ENCODE data around the gene MROH2B.

MROH2B gene

GRCh38 chr5:40973364-40974004 is 97.7 kb downstream of the MROH2B start:
- Histone ChIP-seq H3K27me3 (no peaks in the 10 kb centered on the region), H3K9me3 (no peaks in the 10 kb centered on the region), H3K27ac (no peak overlapping the region), H3K4me3 (no peak overlapping the region), H3K36me3 (no peaks in the 10 kb centered on the region), H3K4me1 (no peaks in the 10 kb centered on the region)
- intact Hi-C loops (cut with DNase I; ENCODE audit: low total_unique reads), result no loop called here
- TF ChIP-seq, protein P1, sequence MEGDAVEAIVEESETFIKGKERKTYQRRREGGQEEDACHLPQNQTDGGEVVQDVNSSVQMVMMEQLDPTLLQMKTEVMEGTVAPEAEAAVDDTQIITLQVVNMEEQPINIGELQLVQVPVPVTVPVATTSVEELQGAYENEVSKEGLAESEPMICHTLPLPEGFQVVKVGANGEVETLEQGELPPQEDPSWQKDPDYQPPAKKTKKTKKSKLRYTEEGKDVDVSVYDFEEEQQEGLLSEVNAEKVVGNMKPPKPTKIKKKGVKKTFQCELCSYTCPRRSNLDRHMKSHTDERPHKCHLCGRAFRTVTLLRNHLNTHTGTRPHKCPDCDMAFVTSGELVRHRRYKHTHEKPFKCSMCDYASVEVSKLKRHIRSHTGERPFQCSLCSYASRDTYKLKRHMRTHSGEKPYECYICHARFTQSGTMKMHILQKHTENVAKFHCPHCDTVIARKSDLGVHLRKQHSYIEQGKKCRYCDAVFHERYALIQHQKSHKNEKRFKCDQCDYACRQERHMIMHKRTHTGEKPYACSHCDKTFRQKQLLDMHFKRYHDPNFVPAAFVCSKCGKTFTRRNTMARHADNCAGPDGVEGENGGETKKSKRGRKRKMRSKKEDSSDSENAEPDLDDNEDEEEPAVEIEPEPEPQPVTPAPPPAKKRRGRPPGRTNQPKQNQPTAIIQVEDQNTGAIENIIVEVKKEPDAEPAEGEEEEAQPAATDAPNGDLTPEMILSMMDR (IDR thresholded peaks at IDR 0.05), result no peak
- no peak for DNase-seq

GRCh38 chr5:40972434-40972833 is 98.7 kb downstream of the MROH2B start:
- no peaks in the 10 kb centered on the region for H3K36me3 ChIP-seq
- DNase-seq, result no peak
- no peaks in the 10 kb centered on the region for H3K27me3 ChIP-seq
- intact Hi-C loops (cut with DNase I; ENCODE audit: low total_unique reads), result no loop called here
- TF ChIP-seq, protein P1 (IDR thresholded peaks at IDR 0.05), result no peak
- peaks cover 0 to 3% (median 0%) of the 10 kb centered on the region in 3 donors for H3K9me3 ChIP-seq
- H3K27ac ChIP-seq, result no peak overlapping the region
- no peaks in the 10 kb centered on the region for H3K4me1 ChIP-seq
- H3K4me3 ChIP-seq, result no peak overlapping the region

DNA sequence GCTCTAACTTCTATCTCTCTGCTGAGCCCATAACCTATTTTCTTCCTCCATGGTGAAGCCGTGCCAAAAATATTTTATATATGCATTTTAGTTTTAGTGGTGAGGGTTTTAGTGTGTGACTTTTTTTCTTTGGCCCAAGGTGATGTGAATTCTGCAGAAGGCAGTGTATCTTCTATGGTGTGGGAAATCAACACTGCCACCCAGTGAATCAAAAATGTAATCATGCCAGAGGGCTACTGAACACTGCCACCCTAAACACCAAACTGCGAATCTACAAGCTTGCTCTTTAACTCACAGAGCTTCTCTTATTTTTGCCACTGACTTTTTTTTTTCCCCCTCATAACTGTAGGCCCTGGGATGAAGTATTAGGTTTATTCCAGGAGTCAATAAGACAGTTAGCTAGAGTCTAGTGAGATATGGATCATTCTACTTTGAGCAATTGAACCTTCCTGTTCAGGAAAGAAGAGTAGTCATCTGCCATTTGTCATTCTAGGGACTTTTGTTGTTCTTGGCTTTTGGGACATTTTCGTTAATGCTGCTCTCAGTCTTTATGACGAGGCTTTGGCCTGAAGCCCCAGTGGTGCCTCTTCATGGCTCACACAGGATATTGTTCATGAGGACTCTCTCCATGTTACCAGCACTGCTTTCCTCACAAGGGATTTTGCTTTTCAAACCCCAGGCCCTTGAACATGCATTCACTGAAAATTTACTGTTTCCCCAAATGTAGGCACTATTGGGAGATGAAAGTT is 108.8 kb downstream of the MROH2B start:
- Histone ChIP-seq H3K9me3 (peaks cover 0 to 9% (median 6%) of the 10 kb centered on the region in 3 donors), H3K27me3 (no peaks in the 10 kb centered on the region), H3K27ac (no peak overlapping the region), H3K36me3 (peaks cover 0 to 7% (median 0%) of the 10 kb centered on the region in 3 donors), H3K4me1 (no peaks in the 10 kb centered on the region), H3K4me3 (no peak overlapping the region)
- intact Hi-C loops (cut with DNase I; ENCODE audit: low total_unique reads), result no loop called here
- TF ChIP-seq, protein P1 (IDR thresholded peaks at IDR 0.05), result no peak
- no peak for DNase-seq

- Histone ChIP-seq H3K9me3 (peaks cover 0 to 8% (median 6%) of the 10 kb centered on the region in 3 donors), H3K4me3 (no peak overlapping the region), H3K27ac (no peak overlapping the region), H3K36me3 (peaks cover 0 to 7% (median 0%) of the 10 kb centered on the region in 3 donors), H3K27me3 (no peaks in the 10 kb centered on the region), H3K4me1 (no peaks in the 10 kb centered on the region)
- no peak for DNase-seq
- TF ChIP-seq, protein P1 (IDR thresholded peaks at IDR 0.05), result no peak
- intact Hi-C loops (cut with DNase I; ENCODE audit: low total_unique reads), result no loop called here
Observed at GRCh38 chr5:40960037-40960436, 111.1 kb downstream of the MROH2B start.

DNA sequence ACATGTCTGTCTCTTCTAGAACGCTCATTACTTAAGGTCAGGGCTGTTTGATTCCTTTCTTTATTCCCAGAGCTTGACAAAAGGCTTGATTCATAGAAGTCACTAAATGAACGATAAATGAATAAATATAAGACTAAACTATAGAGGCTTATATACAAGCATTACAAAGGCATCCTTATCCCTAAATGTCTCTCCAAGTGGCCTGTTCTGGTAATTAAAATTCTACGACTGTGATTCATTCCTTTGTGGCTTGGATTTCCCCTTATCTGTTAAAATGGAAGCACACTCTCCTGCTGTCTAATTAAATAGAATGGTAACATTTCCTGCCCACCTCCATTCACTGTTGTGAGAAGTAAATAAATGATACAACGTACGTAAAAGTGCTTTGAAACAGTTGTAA is 112.3 kb downstream of the MROH2B start:
- Histone ChIP-seq H3K27ac (no peak overlapping the region), H3K4me3 (no peak overlapping the region), H3K9me3 (peaks cover 0 to 8% (median 6%) of the 10 kb centered on the region in 3 donors), H3K27me3 (no peaks in the 10 kb centered on the region), H3K36me3 (peaks cover 0 to 7% (median 0%) of the 10 kb centered on the region in 3 donors), H3K4me1 (no peaks in the 10 kb centered on the region)
- TF ChIP-seq, protein P1 (IDR thresholded peaks at IDR 0.05), result no peak
- intact Hi-C loops (cut with DNase I; ENCODE audit: low total_unique reads), result no loop called here
- no peak for DNase-seq
